ENCODE data around the gene CHMP6.

CHMP6 gene

GRCh38 chr17:81019563-81020442 is 28.2 kb downstream of the CHMP6 start:
- no peak overlapping the region for H3K27ac ChIP-seq (ENCODE audit: low read depth, low read length)
- H3K9ac ChIP-seq (ENCODE audit: low read length) = no peak overlapping the region

DNA sequence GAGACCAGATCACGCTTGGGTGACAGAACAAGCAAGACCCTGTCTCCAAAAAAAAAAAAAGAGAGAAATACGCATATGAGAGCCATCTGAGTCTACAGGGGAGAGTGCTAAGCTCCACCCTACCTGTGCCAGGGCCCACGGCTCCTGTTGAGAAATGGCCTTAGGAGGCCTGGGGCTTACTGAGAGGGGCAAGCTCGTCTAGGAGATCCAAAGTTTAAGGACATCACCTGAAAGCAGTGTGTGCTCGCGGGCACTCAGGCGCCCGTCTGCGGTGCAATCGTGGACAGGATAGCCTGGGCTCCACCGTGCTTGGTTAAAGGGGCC is 28.8 kb downstream of the CHMP6 start:
- Histone ChIP-seq H3K36me3 (ENCODE audit: control insufficient read depth, insufficient read depth, low read length) (no peaks in the 10 kb centered on the region), H3K4me3 (ENCODE audit: low read depth, low read length) (no peak overlapping the region), H3K4me1 (ENCODE audit: control insufficient read depth, insufficient read depth, low read length) (peaks cover 11% of the 10 kb centered on the region; the same call in 1 of the 2 replicates), H3K9me3 (ENCODE audit: control insufficient read depth, insufficient read depth, low read depth, low read length) (peaks cover 7% of the 10 kb centered on the region; the same call in 1 of the 2 replicates), H3K27ac (ENCODE audit: low read depth, low read length) (no peak overlapping the region), H3K27me3 (ENCODE audit: control insufficient read depth, insufficient read depth, low read length) (0 out of 2 replicates have a peak, but pooled peaks cover 3% of the 10 kb centered on the region), H3K9ac (ENCODE audit: low read length) (no peak overlapping the region)

More at GRCh38 chr17:81019563-81020442, 28.2 kb downstream of the CHMP6 start:
- Histone ChIP-seq H3K4me1 (ENCODE audit: control insufficient read depth, insufficient read depth, low read length) (peaks cover 11% of the 10 kb centered on the region; the same call in 1 of the 2 replicates), H3K36me3 (ENCODE audit: control insufficient read depth, insufficient read depth, low read length) (no peaks in the 10 kb centered on the region), H3K4me3 (ENCODE audit: low read depth, low read length) (no peak overlapping the region), H3K27me3 (ENCODE audit: control insufficient read depth, insufficient read depth, low read length) (0 out of 2 replicates have a peak, but pooled peaks cover 3% of the 10 kb centered on the region), H3K9me3 (ENCODE audit: control insufficient read depth, insufficient read depth, low read depth, low read length) (peaks cover 7% of the 10 kb centered on the region; the same call in 1 of the 2 replicates)

DNA sequence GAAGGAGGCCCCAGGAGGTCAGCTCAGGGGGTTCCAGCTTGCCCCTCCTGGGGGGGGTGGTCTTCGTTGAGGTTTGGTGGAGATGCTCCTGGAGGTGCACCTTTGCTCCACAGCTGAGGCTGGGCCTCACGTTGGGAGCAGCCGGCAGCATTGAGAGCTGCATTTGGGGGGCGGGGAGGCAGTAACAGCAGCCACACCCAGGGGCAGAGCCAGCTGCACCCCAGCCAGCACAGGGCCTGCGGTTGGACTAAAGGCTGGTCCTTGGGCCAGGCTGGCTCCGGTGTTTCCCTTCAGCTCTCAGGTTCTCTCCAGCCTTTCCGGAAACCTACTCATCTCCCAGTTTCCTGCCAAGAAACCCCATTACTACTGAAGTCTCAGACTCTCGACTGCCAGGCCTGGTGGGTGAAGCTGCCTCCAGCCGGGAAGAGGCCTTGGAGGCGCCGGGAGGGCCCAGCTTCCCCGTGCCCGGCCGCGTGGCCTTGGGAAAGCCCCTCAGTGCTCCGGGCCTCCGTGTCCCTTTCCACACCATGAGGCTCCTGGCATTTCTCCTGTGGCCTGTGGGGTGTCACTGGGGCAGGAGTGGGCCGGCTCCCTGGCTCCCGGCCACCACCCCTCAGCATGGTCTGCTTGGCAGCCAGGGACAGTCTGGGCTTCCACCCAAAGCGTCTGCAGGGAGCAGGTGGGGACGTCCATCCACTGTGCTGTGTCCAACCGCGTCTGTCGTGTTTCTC is 29.3 kb downstream of the CHMP6 start:
- no peak overlapping the region for H3K27ac ChIP-seq (ENCODE audit: low read depth, low read length)
- no peaks in the 10 kb centered on the region for H3K36me3 ChIP-seq (ENCODE audit: control insufficient read depth, insufficient read depth, low read length)
- peaks cover 7% of the 10 kb centered on the region; the same call in 1 of the 2 replicates for H3K9me3 ChIP-seq (ENCODE audit: control insufficient read depth, insufficient read depth, low read depth, low read length)
- no peak overlapping the region for H3K4me3 ChIP-seq (ENCODE audit: low read depth, low read length)
- H3K27me3 ChIP-seq (ENCODE audit: control insufficient read depth, insufficient read depth, low read length) = 0 out of 2 replicates have a peak, but pooled peaks cover 3% of the 10 kb centered on the region
- peaks cover 11% of the 10 kb centered on the region; the same call in 1 of the 2 replicates for H3K4me1 ChIP-seq (ENCODE audit: control insufficient read depth, insufficient read depth, low read length)
- H3K9ac ChIP-seq (ENCODE audit: low read length) = no peak overlapping the region

DNA sequence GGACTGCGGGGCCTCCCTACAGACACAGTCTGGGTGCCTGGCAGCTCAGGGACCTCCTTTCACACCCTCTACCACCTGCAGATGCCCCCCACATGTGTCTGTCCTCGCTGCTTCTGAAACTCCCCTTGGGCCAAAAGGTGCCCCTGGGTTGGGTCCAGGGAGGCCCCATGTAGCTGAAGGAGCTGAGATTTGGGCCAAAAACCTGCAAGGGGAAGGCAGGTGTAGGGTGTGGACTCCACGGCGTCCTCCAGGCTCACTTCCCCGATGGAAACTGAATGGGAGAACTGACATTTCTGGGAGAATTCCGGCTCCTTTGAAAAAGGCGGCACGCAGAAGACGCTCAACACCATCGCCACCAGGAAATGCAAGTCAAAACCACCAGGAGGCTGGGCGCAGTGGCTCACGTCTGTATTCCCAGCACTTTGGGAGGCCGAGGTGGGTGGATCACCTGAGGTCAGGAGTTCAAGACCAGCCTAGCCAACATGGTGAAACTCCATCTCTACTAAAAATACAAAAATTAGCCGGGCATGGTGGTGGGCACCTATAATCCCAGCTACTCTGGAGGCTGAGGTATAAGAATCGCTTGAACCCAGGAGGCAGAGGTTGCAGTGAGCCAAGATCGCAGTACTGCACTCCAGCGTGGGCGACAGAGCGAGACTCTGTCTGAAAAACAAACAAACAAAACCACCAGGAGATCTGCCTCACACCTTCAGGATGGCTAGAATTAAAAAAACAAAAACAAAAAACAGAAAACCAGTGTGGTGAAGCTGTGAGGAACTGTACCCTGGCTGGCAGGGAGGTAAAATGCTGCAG is 30.1 kb downstream of the CHMP6 start:
- Histone ChIP-seq H3K27me3 (ENCODE audit: control insufficient read depth, insufficient read depth, low read length) (0 out of 2 replicates have a peak, but pooled peaks cover 3% of the 10 kb centered on the region), H3K36me3 (ENCODE audit: control insufficient read depth, insufficient read depth, low read length) (no peaks in the 10 kb centered on the region), H3K4me1 (ENCODE audit: control insufficient read depth, insufficient read depth, low read length) (peaks cover 11% of the 10 kb centered on the region; the same call in 1 of the 2 replicates), H3K27ac (ENCODE audit: low read depth, low read length) (no peak overlapping the region), H3K9me3 (ENCODE audit: control insufficient read depth, insufficient read depth, low read depth, low read length) (peaks cover 3% of the 10 kb centered on the region; the same call in 1 of the 2 replicates), H3K4me3 (ENCODE audit: low read depth, low read length) (no peak overlapping the region), H3K9ac (ENCODE audit: low read length) (no peak overlapping the region)

- no peaks in the 10 kb centered on the region for H3K36me3 ChIP-seq (ENCODE audit: control insufficient read depth, insufficient read depth, low read length)
- H3K27me3 ChIP-seq (ENCODE audit: control insufficient read depth, insufficient read depth, low read length) = 0 out of 2 replicates have a peak, but pooled peaks cover 3% of the 10 kb centered on the region
- peaks cover 11% of the 10 kb centered on the region; the same call in 1 of the 2 replicates for H3K4me1 ChIP-seq (ENCODE audit: control insufficient read depth, insufficient read depth, low read length)
- H3K9me3 ChIP-seq (ENCODE audit: control insufficient read depth, insufficient read depth, low read depth, low read length) = peaks cover 5% of the 10 kb centered on the region; the same call in 1 of the 2 replicates
- H3K4me3 ChIP-seq (ENCODE audit: low read depth, low read length) = no peak overlapping the region
- no peak overlapping the region for H3K27ac ChIP-seq (ENCODE audit: low read depth, low read length)
- H3K9ac ChIP-seq (ENCODE audit: low read length) = no peak overlapping the region
Observed at GRCh38 chr17:81022344-81022676, 30.7 kb downstream of the CHMP6 start.

DNA sequence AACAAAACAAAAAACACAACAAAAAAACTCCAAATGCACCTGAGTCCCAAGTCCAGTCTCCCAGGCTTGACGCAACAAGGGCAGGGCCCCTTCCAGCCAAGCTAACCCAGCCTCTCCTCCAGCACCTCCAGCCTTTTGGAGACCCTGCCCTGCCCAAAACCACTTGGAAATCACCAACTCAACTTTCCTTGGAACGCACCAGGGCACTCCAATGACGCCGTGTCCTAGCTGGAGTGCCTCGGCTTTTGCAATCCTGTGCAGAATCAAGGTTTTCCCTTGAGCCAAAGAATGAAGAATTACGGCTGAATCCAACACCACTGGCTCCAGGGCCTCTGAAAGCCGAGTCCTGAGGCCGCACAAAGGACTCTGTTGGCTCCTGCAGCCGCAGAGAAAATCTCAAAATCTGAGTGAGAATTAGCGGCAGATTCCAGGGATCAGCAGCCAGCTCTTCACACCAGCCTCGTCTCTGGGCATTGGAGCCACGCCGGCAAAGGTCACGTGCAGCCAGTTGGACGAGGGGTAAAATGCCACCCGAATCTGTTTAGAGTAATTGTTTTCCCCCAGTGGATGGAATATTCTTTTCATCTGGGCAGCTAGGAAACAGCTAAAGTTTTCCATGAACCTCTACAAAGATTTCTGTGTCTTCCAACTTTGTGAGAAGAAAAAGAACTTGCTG is 33.6 kb downstream of the CHMP6 start:
- no peaks in the 10 kb centered on the region for H3K36me3 ChIP-seq (ENCODE audit: control insufficient read depth, insufficient read depth, low read length)
- no peak overlapping the region for H3K27ac ChIP-seq (ENCODE audit: low read depth, low read length)
- H3K4me3 ChIP-seq (ENCODE audit: low read depth, low read length) = no peak overlapping the region
- peaks cover 7% of the 10 kb centered on the region; the same call in 1 of the 2 replicates for H3K4me1 ChIP-seq (ENCODE audit: control insufficient read depth, insufficient read depth, low read length)
- H3K27me3 ChIP-seq (ENCODE audit: control insufficient read depth, insufficient read depth, low read length) = 0 out of 2 replicates have a peak, but pooled peaks cover 3% of the 10 kb centered on the region
- no peak overlapping the region for H3K9ac ChIP-seq (ENCODE audit: low read length)
- peaks cover 5% of the 10 kb centered on the region; the same call in 1 of the 2 replicates for H3K9me3 ChIP-seq (ENCODE audit: control insufficient read depth, insufficient read depth, low read depth, low read length)

- H3K4me3 ChIP-seq (ENCODE audit: low read depth, low read length) = no peak overlapping the region
- peaks cover 5% of the 10 kb centered on the region; the same call in 1 of the 2 replicates for H3K9me3 ChIP-seq (ENCODE audit: control insufficient read depth, insufficient read depth, low read depth, low read length)
- no peak overlapping the region for H3K9ac ChIP-seq (ENCODE audit: low read length)
- 0 out of 2 replicates have a peak, but pooled peaks cover 3% of the 10 kb centered on the region for H3K27me3 ChIP-seq (ENCODE audit: control insufficient read depth, insufficient read depth, low read length)
- peaks cover 7% of the 10 kb centered on the region; the same call in 1 of the 2 replicates for H3K4me1 ChIP-seq (ENCODE audit: control insufficient read depth, insufficient read depth, low read length)
- no peak overlapping the region for H3K27ac ChIP-seq (ENCODE audit: low read depth, low read length)
- no peaks in the 10 kb centered on the region for H3K36me3 ChIP-seq (ENCODE audit: control insufficient read depth, insufficient read depth, low read length)
Observed at GRCh38 chr17:81025741-81026129, 34.1 kb downstream of the CHMP6 start.

DNA sequence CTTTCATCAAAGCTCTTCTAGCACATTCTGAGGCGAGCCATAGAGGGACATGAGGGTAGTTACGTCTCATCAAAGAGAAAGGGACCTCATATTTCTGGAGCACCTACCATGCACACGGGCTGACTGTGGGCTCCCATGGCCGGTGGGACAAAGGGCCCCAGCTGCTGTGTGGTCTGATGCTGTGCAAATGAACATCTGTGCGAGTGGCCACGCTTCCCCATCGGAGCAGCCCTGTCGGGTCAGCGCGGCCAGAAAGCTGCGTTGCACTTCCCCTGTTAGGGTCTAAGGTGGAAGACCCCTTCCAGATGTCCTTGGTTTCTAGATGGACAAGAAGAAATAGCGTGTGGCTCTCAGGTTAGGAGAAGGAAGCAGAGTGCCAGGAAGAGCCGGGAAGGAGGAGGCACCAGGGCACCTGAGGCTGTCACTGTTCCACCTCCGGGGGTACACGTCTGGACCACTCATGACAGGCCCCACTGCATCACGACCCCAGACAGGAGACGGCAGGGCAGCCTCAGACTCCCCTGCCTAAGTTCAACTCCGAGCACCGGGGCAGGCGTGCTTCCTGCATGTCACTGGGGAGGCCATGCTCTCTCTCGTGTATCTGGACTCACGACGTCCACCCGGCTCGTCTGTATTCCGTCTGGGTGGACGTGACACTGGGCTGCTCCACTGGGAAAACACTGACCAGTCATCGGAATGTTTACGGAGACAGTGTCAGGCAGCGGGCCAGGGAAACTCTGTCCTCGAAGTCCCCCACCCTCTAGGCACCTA is 34.8 kb downstream of the CHMP6 start:
- no peak overlapping the region for H3K4me3 ChIP-seq (ENCODE audit: low read depth, low read length)
- peaks cover 5% of the 10 kb centered on the region; the same call in 1 of the 2 replicates for H3K9me3 ChIP-seq (ENCODE audit: control insufficient read depth, insufficient read depth, low read depth, low read length)
- H3K9ac ChIP-seq (ENCODE audit: low read length) = no peak overlapping the region
- H3K36me3 ChIP-seq (ENCODE audit: control insufficient read depth, insufficient read depth, low read length) = no peaks in the 10 kb centered on the region
- H3K27me3 ChIP-seq (ENCODE audit: control insufficient read depth, insufficient read depth, low read length) = 0 out of 2 replicates have a peak, but pooled peaks cover 3% of the 10 kb centered on the region
- no peak overlapping the region for H3K27ac ChIP-seq (ENCODE audit: low read depth, low read length)
- peaks cover 7% of the 10 kb centered on the region; the same call in 1 of the 2 replicates for H3K4me1 ChIP-seq (ENCODE audit: control insufficient read depth, insufficient read depth, low read length)

- Histone ChIP-seq H3K4me1 (ENCODE audit: control insufficient read depth, insufficient read depth, low read length) (peaks cover 7% of the 10 kb centered on the region; the same call in 1 of the 2 replicates), H3K4me3 (ENCODE audit: low read depth, low read length) (no peak overlapping the region), H3K36me3 (ENCODE audit: control insufficient read depth, insufficient read depth, low read length) (no peaks in the 10 kb centered on the region), H3K27me3 (ENCODE audit: control insufficient read depth, insufficient read depth, low read length) (0 out of 2 replicates have a peak, but pooled peaks cover 3% of the 10 kb centered on the region), H3K9ac (ENCODE audit: low read length) (no peak overlapping the region), H3K27ac (ENCODE audit: low read depth, low read length) (no peak overlapping the region), H3K9me3 (ENCODE audit: control insufficient read depth, insufficient read depth, low read depth, low read length) (peaks cover 5% of the 10 kb centered on the region; the same call in 1 of the 2 replicates)
Observed at GRCh38 chr17:81027038-81027437, 35.4 kb downstream of the CHMP6 start.

All from HUES6 (cell line).